Endothelial cell of umbilical vein (primary cell): Measurements from ENCODE around the gene MYH10.

Experiments
- EZH2 ChIP-seq: IDR thresholded peaks from 2 replicates; pipeline ENCODE4 v1.6.1; 2012; ENCODE audit warnings: borderline replicate concordance, low read depth, mild to moderate bottlenecking, moderate library complexity, low read length, inconsistent platforms; ENCODE audit not compliant: severe bottlenecking
- GATA2 ChIP-seq: IDR thresholded peaks from 2 replicates; pipeline ENCODE4 v1.7.0; 2011; ENCODE audit warnings: low read depth, mild to moderate bottlenecking, moderate library complexity, mixed read lengths, low read length; ENCODE audit not compliant: insufficient read length, insufficient read depth
- JUN ChIP-seq: IDR thresholded peaks from 2 replicates; pipeline ENCODE4 v1.6.1; 2011; ENCODE audit warnings: borderline replicate concordance, low read depth; ENCODE audit not compliant: insufficient read length, insufficient read depth
- POLR2A ChIP-seq: IDR thresholded peaks from 2 replicates; pipeline ENCODE4 v1.6.1; 2012; ENCODE audit warnings: low read depth, mild to moderate bottlenecking, control low read depth, low read length
- POLR2AphosphoS5 ChIP-seq: IDR thresholded peaks from 2 replicates; pipeline ENCODE4 v1.6.1; 2012; ENCODE audit warnings: low read depth, mild to moderate bottlenecking, control low read depth, low read length, moderate library complexity; ENCODE audit not compliant: insufficient read depth
- TF ChIP-seq, protein P1 (sequence below), 2 donors: IDR thresholded peaks; 1 replicate in 1 of 2; 2 replicates in 1 of 2; pipeline ENCODE4 v1.5.1; 2011; ENCODE audit warnings: low read length in 2 of 2, mild to moderate bottlenecking in 2 of 2, moderate library complexity in 2 of 2, control low read depth in 1 of 2, inconsistent platforms in 1 of 2, low read depth in 1 of 2; ENCODE audit not compliant: insufficient read depth in 1 of 2; ENCODE audit errors: extremely low read depth in 1 of 2
- TF ChIP-seq, protein P2 (sequence below): IDR thresholded peaks from 2 replicates; pipeline ENCODE4 v1.6.1; 2011; ENCODE audit not compliant: insufficient read depth, insufficient read length

DNA sequence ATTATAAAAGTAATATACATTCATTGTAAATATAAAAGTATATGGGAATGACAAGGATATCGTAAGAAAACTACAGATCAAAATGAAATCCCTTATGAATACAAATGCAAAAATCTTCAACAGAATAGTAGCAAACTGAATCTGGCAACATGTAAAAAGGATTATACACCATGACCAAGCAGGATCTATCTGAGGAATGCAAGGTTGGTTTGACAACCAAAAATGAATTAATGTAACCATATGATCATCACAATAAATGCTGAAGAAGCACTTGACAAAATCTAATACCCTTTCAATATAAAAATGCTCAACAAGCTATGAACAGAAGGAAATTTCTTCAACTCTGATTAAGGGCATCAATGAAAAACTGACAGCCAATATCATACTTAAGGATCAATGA lies 146.1 kb downstream of the MYH10 start:
- TF ChIP-seq JUN (no peak), POLR2A (no peak), EZH2 (no peak), GATA2 (no peak), POLR2AphosphoS5 (no peak)
- TF ChIP-seq, protein P1, sequence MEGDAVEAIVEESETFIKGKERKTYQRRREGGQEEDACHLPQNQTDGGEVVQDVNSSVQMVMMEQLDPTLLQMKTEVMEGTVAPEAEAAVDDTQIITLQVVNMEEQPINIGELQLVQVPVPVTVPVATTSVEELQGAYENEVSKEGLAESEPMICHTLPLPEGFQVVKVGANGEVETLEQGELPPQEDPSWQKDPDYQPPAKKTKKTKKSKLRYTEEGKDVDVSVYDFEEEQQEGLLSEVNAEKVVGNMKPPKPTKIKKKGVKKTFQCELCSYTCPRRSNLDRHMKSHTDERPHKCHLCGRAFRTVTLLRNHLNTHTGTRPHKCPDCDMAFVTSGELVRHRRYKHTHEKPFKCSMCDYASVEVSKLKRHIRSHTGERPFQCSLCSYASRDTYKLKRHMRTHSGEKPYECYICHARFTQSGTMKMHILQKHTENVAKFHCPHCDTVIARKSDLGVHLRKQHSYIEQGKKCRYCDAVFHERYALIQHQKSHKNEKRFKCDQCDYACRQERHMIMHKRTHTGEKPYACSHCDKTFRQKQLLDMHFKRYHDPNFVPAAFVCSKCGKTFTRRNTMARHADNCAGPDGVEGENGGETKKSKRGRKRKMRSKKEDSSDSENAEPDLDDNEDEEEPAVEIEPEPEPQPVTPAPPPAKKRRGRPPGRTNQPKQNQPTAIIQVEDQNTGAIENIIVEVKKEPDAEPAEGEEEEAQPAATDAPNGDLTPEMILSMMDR (IDR thresholded peaks at IDR 0.05; ENCODE audit: extremely low read depth in 1 of 2, insufficient read depth in 1 of 2, low read depth in 1 of 2, low read length in 2 of 2): no peak
- TF ChIP-seq, protein P2, sequence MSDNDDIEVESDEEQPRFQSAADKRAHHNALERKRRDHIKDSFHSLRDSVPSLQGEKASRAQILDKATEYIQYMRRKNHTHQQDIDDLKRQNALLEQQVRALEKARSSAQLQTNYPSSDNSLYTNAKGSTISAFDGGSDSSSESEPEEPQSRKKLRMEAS: no peak
